Inferior parietal cortex (tissue), 1 donor: Measurements from ENCODE around the gene REG3G.
A peak's percentile ranks its signal among the peaks of the same experiment; 100 is the strongest.

Experiments
- DNase-seq: peaks from one replicate; pipeline ENCODE4 v3.0.0-alpha.2; 2016; ENCODE audit errors: extremely low spot score

REG3G gene

GRCh38 chr2:79025421-79025820 lies at the start of gene REG3G:
REG3G (plus strand) TSS chr2:79025702; CDS start chr2:79026094, 392 bp downstream.
- DNase-seq: no peak

GRCh38 chr2:78977661-78978145 lies 47.8 kb upstream of the REG3G start:
- DNase-seq: no peak

GRCh38 chr2:78978340-78978739 lies 47.2 kb upstream of the REG3G start:
- DNase-seq: no peak

GRCh38 chr2:78979380-78980151 lies 45.9 kb upstream of the REG3G start:
- peak; percentile 89 for DNase-seq

- no peak for DNase-seq
Observed at GRCh38 chr2:78980152-78980465, 45.4 kb upstream of the REG3G start.

- no peak for DNase-seq
Observed at GRCh38 chr2:78980871-78981270, 44.6 kb upstream of the REG3G start.

- no peak for DNase-seq
Observed at GRCh38 chr2:78982638-78983330, 42.7 kb upstream of the REG3G start.

GRCh38 chr2:78984386-78984785 lies 41.1 kb upstream of the REG3G start:
- no peak for DNase-seq

GRCh38 chr2:78985558-78985957 lies 39.9 kb upstream of the REG3G start:
- no peak for DNase-seq

- no peak for DNase-seq
Observed at GRCh38 chr2:78989051-78989450, 36.5 kb upstream of the REG3G start.

GRCh38 chr2:78992451-78992806 lies 33.1 kb upstream of the REG3G start:
- DNase-seq: peak; percentile 40

- no peak for DNase-seq
Observed at GRCh38 chr2:78992807-78993517, 32.5 kb upstream of the REG3G start.

GRCh38 chr2:78993518-78994148 lies 31.9 kb upstream of the REG3G start:
- DNase-seq: no peak

- no peak for DNase-seq
Observed at GRCh38 chr2:78994789-78995188, 30.7 kb upstream of the REG3G start.

- DNase-seq: peak; percentile 64
Observed at GRCh38 chr2:78999406-78999805, 26.1 kb upstream of the REG3G start.

GRCh38 chr2:79000008-79000576 lies 25.4 kb upstream of the REG3G start:
- DNase-seq: no peak

GRCh38 chr2:79001285-79001684 lies 24.2 kb upstream of the REG3G start:
- no peak for DNase-seq

- no peak for DNase-seq
Observed at GRCh38 chr2:79004680-79005079, 20.8 kb upstream of the REG3G start.

GRCh38 chr2:79005216-79005615 lies 20.3 kb upstream of the REG3G start:
- DNase-seq: no peak

- no peak for DNase-seq
Observed at GRCh38 chr2:79009388-79009787, 16.1 kb upstream of the REG3G start.

- no peak for DNase-seq
Observed at GRCh38 chr2:79011496-79011895, 14.0 kb upstream of the REG3G start.

GRCh38 chr2:79013629-79014028 lies 11.9 kb upstream of the REG3G start:
- DNase-seq: no peak
